MM.1S (cell line): ENCODE measurements around the gene GAK.

Experiments used
- DNase-seq: peaks from one replicate; pipeline ENCODE4 v3.0.0-alpha.2; 2015
- H2AFZ ChIP-seq: fragments of 300-600 bp; sonication (generic); 2 replicates; pipeline ENCODE4 v1.6.0; 2016; ENCODE audit warnings: antibody characterized with exemption, low read length
- H3F3A ChIP-seq: fragments of 300-600 bp; sonication (generic); 2 replicates; pipeline ENCODE4 v1.6.1; 2016; ENCODE audit warnings: mild to moderate bottlenecking, antibody characterized with exemption, low read length, moderate library complexity, mixed read lengths; ENCODE audit not compliant: insufficient read depth
- H3K27ac ChIP-seq: fragments of 300-600 bp; sonication (generic); 2 replicates; pipeline ENCODE4 v1.5.1; 2016; ENCODE audit warnings: mild to moderate bottlenecking, low read length
- H3K27me3 ChIP-seq: fragments of 300-600 bp; sonication (generic); replicated peaks from 2 replicates; pipeline ENCODE4 v1.6.0; 2016; ENCODE audit warnings: low read length; ENCODE audit not compliant: insufficient read depth
- H3K36me3 ChIP-seq: fragments of 300-600 bp; sonication (generic); replicated peaks from 2 replicates; pipeline ENCODE4 v1.6.1; 2016; ENCODE audit warnings: mild to moderate bottlenecking, low read length, mixed read lengths; ENCODE audit not compliant: insufficient read depth
- H3K4me1 ChIP-seq: fragments of 300-600 bp; sonication (generic); 2 replicates; pipeline ENCODE4 v1.6.1; 2016; ENCODE audit warnings: low read length, mixed read lengths
- H3K4me2 ChIP-seq: fragments of 300-600 bp; sonication (generic); 2 replicates; pipeline ENCODE4 v1.6.0; 2016; ENCODE audit warnings: low read depth, low read length
- H3K4me3 ChIP-seq: fragments of 300-600 bp; sonication (generic); 2 replicates; pipeline ENCODE4 v1.5.1; 2016; ENCODE audit warnings: low read length, mixed read lengths
- H3K79me2 ChIP-seq: fragments of 300-600 bp; sonication (generic); 2 replicates; pipeline ENCODE4 v1.6.1; 2016; ENCODE audit warnings: mixed run types, low read length, mixed read lengths
- H3K9ac ChIP-seq: fragments of 300-600 bp; sonication (generic); 2 replicates; pipeline ENCODE4 v1.6.1; 2016; ENCODE audit warnings: low read length, mixed read lengths
- H3K9me2 ChIP-seq: fragments of 300-600 bp; sonication (generic); replicated peaks from 2 replicates; pipeline ENCODE4 v1.6.1; 2016; ENCODE audit warnings: mild to moderate bottlenecking, low read length, mixed read lengths; ENCODE audit not compliant: insufficient read depth
- H3K9me3 ChIP-seq: fragments of 300-600 bp; sonication (generic); replicated peaks from 2 replicates; pipeline ENCODE4 v1.6.1; 2016; ENCODE audit warnings: mild to moderate bottlenecking, low read length, mixed read lengths; ENCODE audit not compliant: insufficient read depth
- H4K20me1 ChIP-seq: fragments of 300-600 bp; sonication (generic); 2 replicates; pipeline ENCODE4 v1.6.1; 2016; ENCODE audit warnings: mild to moderate bottlenecking, low read length, moderate library complexity, mixed read lengths; ENCODE audit not compliant: insufficient read depth
- EZH2 ChIP-seq: fragments of 300-600 bp; sonication (generic); optimal IDR thresholded peaks from 2 replicates; pipeline ENCODE3; 2017; ENCODE audit warnings: low read depth, mild to moderate bottlenecking, antibody characterized with exemption, low read length, mixed read lengths
- EZH2phosphoT487 ChIP-seq: fragments of 300-600 bp; sonication (generic); IDR thresholded peaks from 2 replicates; pipeline ENCODE4 v1.6.1; 2018; ENCODE audit warnings: antibody characterized with exemption, low read length
- TF ChIP-seq, protein P1 (sequence below): fragments of 300-600 bp; sonication (generic); IDR thresholded peaks from 2 replicates; pipeline ENCODE4 v1.5.1; 2016; ENCODE audit warnings: antibody characterized with exemption, low read length, mixed read lengths

GAK gene

GRCh38 chr4:950136-951020 lies 18.3 kb upstream of the GAK start:
- TF ChIP-seq, protein P1, sequence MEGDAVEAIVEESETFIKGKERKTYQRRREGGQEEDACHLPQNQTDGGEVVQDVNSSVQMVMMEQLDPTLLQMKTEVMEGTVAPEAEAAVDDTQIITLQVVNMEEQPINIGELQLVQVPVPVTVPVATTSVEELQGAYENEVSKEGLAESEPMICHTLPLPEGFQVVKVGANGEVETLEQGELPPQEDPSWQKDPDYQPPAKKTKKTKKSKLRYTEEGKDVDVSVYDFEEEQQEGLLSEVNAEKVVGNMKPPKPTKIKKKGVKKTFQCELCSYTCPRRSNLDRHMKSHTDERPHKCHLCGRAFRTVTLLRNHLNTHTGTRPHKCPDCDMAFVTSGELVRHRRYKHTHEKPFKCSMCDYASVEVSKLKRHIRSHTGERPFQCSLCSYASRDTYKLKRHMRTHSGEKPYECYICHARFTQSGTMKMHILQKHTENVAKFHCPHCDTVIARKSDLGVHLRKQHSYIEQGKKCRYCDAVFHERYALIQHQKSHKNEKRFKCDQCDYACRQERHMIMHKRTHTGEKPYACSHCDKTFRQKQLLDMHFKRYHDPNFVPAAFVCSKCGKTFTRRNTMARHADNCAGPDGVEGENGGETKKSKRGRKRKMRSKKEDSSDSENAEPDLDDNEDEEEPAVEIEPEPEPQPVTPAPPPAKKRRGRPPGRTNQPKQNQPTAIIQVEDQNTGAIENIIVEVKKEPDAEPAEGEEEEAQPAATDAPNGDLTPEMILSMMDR = no peak
- no peak for TF ChIP-seq EZH2phosphoT487
- no peak for TF ChIP-seq EZH2
- Histone ChIP-seq H3K27me3 (no peaks in the 10 kb centered on the region), H3K4me1 (no peaks in the 10 kb centered on the region), H3F3A (no peaks in the 10 kb centered on the region), H3K79me2 (no peaks in the 10 kb centered on the region), H3K9ac (no peak overlapping the region), H4K20me1 (no peaks in the 10 kb centered on the region), H3K9me2 (no peaks in the 10 kb centered on the region), H3K9me3 (no peaks in the 10 kb centered on the region), H3K4me3 (no peak overlapping the region), H3K27ac (no peak overlapping the region), H3K4me2 (no peak overlapping the region), H2AFZ (no peak overlapping the region), H3K36me3 (no peaks in the 10 kb centered on the region)
- no peak for DNase-seq

- H3K4me3 ChIP-seq = no peak overlapping the region
- no peaks in the 10 kb centered on the region for H3K79me2 ChIP-seq
- no peaks in the 10 kb centered on the region for H3K9me2 ChIP-seq
- no peaks in the 10 kb centered on the region for H3K27me3 ChIP-seq
- no peak for DNase-seq
- no peaks in the 10 kb centered on the region for H3K4me1 ChIP-seq
- H3K27ac ChIP-seq = no peak overlapping the region
- no peaks in the 10 kb centered on the region for H4K20me1 ChIP-seq
- no peak overlapping the region for H2AFZ ChIP-seq
- TF ChIP-seq, protein P1 = no peak
- TF ChIP-seq EZH2phosphoT487 (no peak), EZH2 (no peak)
- H3K36me3 ChIP-seq = no peaks in the 10 kb centered on the region
- H3K9me3 ChIP-seq = no peaks in the 10 kb centered on the region
- no peak overlapping the region for H3K4me2 ChIP-seq
- no peaks in the 10 kb centered on the region for H3F3A ChIP-seq
- no peak overlapping the region for H3K9ac ChIP-seq
Measured at GRCh38 chr4:949656-950055, 17.5 kb upstream of the GAK start.

DNA sequence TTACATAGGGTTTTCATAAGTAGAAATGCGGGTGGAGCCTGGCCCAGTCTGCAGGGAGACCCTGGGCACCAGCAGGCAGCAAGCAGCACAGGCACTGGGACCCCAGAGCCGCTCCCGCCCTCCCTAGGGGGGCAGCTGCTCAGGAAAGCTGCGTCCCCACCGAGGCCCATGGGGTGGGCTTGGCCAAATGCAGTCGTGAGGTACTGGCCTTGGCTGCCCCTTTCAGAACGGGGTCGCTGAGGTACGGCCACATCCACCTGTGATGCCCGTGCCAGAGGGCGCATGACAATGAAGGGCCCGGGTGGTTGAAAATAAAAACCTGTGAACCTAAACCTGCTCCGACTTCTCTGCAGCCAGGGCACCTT lies 16.8 kb upstream of the GAK start:
- no peaks in the 10 kb centered on the region for H4K20me1 ChIP-seq
- no peaks in the 10 kb centered on the region for H3K4me1 ChIP-seq
- H3K27me3 ChIP-seq = no peaks in the 10 kb centered on the region
- no peaks in the 10 kb centered on the region for H3K9me3 ChIP-seq
- no peak overlapping the region for H2AFZ ChIP-seq
- no peaks in the 10 kb centered on the region for H3K36me3 ChIP-seq
- H3K9me2 ChIP-seq = no peaks in the 10 kb centered on the region
- TF ChIP-seq, protein P1 = no peak
- TF ChIP-seq EZH2 (no peak), EZH2phosphoT487 (no peak)
- H3F3A ChIP-seq = no peaks in the 10 kb centered on the region
- H3K9ac ChIP-seq = no peak overlapping the region
- no peak for DNase-seq
- no peak overlapping the region for H3K4me3 ChIP-seq
- no peak overlapping the region for H3K4me2 ChIP-seq
- H3K27ac ChIP-seq = no peak overlapping the region
- no peaks in the 10 kb centered on the region for H3K79me2 ChIP-seq
